Measurements from ENCODE around the gene EZH2.

DNA sequence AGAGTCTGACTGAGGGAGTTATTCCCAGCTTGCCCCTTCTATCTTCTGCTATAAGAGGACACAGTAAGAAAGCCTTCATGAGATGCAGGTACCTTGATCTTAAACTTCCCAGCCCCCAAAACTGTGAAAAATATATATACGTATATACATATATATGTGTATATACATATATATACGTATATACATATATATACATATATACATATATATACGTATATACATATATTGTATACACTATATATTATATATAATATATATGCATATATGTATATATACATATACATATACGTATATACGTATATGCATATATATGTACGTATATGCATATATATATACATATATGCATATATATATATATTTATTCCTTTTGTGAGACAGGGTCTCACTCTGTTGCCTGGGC lies 17.7 kb downstream of the EZH2 start:
- TF ChIP-seq, protein P1, sequence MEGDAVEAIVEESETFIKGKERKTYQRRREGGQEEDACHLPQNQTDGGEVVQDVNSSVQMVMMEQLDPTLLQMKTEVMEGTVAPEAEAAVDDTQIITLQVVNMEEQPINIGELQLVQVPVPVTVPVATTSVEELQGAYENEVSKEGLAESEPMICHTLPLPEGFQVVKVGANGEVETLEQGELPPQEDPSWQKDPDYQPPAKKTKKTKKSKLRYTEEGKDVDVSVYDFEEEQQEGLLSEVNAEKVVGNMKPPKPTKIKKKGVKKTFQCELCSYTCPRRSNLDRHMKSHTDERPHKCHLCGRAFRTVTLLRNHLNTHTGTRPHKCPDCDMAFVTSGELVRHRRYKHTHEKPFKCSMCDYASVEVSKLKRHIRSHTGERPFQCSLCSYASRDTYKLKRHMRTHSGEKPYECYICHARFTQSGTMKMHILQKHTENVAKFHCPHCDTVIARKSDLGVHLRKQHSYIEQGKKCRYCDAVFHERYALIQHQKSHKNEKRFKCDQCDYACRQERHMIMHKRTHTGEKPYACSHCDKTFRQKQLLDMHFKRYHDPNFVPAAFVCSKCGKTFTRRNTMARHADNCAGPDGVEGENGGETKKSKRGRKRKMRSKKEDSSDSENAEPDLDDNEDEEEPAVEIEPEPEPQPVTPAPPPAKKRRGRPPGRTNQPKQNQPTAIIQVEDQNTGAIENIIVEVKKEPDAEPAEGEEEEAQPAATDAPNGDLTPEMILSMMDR (IDR thresholded peaks at IDR 0.05; ENCODE audit: poor library complexity) = no peak
- no peak for TF ChIP-seq EZH2 (IDR thresholded peaks at IDR 0.05; ENCODE audit: borderline replicate concordance)

All from hepatocyte (in vitro differentiated cells).